ENCODE data around the gene HMGN1. TPM values are rescaled to one million over a fixed set of nuclear protein-coding genes. Genes with fewer than 3 reads are reported as not detected.

Gene HMGN1
- total RNA-seq, 2 experiments from 2014 or later = 432 to 501 TPM

DNA sequence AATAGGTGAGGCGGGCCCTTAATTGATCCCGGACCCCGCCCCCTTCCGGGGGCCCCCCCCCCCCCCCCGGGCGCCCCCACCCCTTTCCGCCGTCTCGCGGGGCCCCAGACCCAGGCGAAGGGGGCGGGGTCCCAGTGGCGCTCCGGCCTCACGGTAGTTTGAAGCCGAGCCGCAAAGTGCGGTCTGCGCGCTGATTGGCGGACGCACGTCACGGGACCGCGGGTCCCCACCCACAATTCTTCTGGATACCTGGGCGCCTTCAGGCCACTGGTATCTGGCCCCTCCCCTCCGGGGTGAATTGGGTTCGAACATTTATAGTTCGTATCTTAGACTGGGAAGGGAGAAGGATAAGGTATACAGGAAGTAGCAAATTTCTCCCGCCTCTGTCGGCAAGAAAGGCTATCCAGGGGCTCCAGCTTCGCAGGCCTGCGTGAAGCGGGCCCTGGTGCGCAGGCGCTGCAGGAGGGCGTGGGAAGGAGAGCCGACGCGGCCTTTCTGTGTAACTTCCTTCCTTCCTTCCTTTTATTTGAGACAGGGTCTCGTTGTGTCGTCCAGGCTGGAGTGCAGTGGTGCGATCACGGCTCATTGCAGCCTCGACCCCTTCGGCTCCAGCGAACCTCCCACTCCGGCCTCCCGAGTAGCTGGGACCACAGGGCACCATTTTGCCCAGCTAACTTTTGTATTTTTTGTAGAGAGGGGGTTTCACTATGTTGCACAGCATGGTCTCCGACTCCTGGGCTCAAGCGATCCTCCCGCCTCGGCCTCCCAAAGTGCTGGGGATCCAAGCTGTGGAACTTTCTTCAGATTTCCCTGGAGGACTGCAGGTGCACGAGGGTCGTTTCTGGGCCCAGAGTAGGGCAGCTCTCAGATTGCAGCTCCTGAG is 564 bp upstream of the HMGN1 start:
- Mint-ChIP-seq H3K9me3 (no peaks in the 10 kb centered on the region), H3K4me3 (peak overlapping the region; percentile 99), H3K36me3 (peaks cover 31% of the 10 kb centered on the region), H3K27me3 (no peaks in the 10 kb centered on the region), H3K4me1 (peaks cover 31% of the 10 kb centered on the region), H3K27ac (peak overlapping the region; percentile 99)
- peak; percentile 98 for DNase-seq

- Mint-ChIP-seq H3K4me1 (peaks cover 33% of the 10 kb centered on the region), H3K36me3 (peaks cover 41% of the 10 kb centered on the region), H3K27ac (peak overlapping the region; percentile 93), H3K4me3 (peak overlapping the region; percentile 88), H3K9me3 (no peaks in the 10 kb centered on the region), H3K27me3 (no peaks in the 10 kb centered on the region)
- no peak for DNase-seq
Measured at GRCh38 chr21:39348040-39348354, 891 bp downstream of the HMGN1 start.

DNA sequence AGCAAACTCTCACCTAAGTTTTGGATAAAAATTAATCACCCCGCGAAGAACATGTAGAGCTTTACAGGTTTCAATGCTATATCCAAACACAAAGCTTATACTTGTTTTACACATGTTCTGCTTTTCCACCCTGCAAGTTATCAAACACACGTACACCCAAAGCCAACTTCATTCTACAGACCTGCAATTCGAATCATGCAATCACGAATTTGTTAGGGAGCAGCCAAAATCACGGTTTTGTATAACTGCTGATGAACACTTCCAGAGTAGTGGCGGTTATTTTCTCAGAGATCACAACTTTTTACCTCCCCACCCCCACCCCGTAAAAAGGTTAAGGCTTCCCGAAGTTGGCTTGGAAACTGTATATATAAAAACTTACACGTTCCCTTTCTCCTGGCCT is 1.4 kb downstream of the HMGN1 start:
- DNase-seq = no peak
- peaks cover 33% of the 10 kb centered on the region for H3K4me1 Mint-ChIP-seq
- no peaks in the 10 kb centered on the region for H3K9me3 Mint-ChIP-seq
- peak overlapping the region; percentile 88 for H3K4me3 Mint-ChIP-seq
- H3K36me3 Mint-ChIP-seq = peaks cover 42% of the 10 kb centered on the region
- no peaks in the 10 kb centered on the region for H3K27me3 Mint-ChIP-seq
- peak overlapping the region; percentile 93 for H3K27ac Mint-ChIP-seq

DNA sequence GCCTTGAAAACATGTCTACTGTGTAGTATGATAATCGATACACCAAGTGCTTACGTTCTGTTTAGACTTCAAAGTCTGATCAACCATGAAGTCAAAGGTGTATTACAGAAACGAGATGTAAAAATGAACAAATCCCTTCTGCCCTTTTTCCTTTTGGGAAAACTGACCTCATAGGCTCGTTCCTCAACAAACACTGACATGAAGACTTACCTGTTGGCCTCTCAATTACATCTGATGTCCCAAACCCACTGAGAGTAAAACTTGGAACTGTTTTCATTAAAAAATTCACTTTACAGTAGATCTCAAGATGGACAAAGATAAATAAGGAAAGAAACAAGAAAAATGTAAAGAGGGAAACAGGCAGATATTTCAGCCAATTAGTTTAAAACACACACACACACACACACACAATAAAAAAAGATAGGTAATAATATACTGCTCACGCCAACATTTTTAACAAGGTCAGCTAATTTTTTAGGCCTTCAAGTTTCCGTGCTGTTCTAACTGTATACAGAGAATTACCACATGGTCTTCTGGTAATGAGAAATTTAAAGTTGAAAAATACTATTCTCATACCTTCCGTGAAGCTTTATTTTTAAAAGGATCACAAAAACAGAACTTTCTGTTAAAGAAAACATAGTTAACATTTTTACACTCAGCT is 2.1 kb downstream of the HMGN1 start:
- Mint-ChIP-seq H3K27ac (peak overlapping the region; percentile 10), H3K4me1 (peaks cover 33% of the 10 kb centered on the region), H3K9me3 (no peaks in the 10 kb centered on the region), H3K36me3 (peaks cover 48% of the 10 kb centered on the region), H3K4me3 (peak overlapping the region; percentile 72), H3K27me3 (no peaks in the 10 kb centered on the region)
- DNase-seq = no peak

DNA sequence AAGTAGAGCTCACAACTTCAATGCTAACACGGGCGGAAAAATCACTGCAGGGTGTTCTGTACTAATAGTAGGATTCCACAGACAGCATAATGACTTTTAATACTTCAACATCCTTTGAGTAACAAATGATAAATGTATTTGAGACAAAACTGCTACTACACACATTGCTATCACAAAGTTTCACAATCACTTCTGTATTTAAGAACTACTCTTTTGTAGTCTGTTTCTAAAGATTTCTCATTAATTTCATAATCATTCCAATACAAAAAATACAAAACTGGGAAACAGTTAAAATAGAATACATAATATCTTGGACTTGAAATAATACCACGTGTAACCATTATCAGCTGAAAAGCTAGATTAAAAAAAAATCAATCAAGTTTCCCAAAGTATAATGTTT is 2.7 kb downstream of the HMGN1 start:
- Mint-ChIP-seq H3K27me3 (no peaks in the 10 kb centered on the region), H3K27ac (peak overlapping the region; percentile 9), H3K4me3 (peak overlapping the region; percentile 72), H3K4me1 (peaks cover 33% of the 10 kb centered on the region), H3K9me3 (no peaks in the 10 kb centered on the region), H3K36me3 (peaks cover 54% of the 10 kb centered on the region)
- no peak for DNase-seq

DNA sequence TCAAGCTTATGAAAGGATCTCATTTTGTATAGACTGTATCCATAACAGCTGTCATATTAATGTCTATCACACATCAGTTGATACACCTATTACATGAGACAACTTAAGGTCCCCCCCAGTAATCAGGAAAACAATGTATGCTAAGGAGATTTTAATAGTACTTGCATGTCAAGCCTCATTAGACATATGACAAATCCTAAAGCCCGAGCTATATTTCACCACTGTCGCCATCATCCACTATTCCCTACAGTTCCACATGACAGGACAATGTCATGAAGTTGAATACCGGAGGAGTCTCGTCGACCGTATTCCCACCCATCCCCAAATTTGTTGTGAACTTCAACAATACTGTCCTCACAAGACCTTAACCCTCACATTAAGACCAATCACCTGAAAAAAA is 3.4 kb downstream of the HMGN1 start:
- H3K27me3 Mint-ChIP-seq = no peaks in the 10 kb centered on the region
- no peaks in the 10 kb centered on the region for H3K9me3 Mint-ChIP-seq
- H3K4me1 Mint-ChIP-seq = peaks cover 32% of the 10 kb centered on the region
- peaks cover 56% of the 10 kb centered on the region for H3K36me3 Mint-ChIP-seq
- peak overlapping the region; percentile 72 for H3K4me3 Mint-ChIP-seq
- H3K27ac Mint-ChIP-seq = peak overlapping the region; percentile 9
- no peak for DNase-seq

DNA sequence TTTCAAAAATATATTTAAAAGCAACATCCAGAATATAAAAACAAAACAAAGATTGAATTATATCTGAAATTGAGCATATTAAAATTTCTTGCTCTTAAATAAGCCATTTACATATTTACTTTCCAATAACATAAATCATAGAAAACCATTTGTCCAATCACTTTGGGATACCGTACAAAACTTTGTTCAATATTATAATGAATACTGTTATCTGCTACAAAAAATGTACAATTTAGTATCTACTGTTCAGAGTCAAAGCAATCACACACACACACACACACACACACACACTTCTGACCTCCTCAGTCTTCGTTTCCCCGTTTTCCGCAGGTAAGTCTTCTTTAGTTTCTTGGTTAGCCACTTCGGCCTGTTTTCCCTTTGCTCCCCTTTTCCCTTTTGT is 4.0 kb downstream of the HMGN1 start:
- Mint-ChIP-seq H3K4me3 (no peak overlapping the region), H3K36me3 (peaks cover 53% of the 10 kb centered on the region), H3K27ac (peak overlapping the region; percentile 57), H3K9me3 (no peaks in the 10 kb centered on the region), H3K4me1 (peaks cover 29% of the 10 kb centered on the region), H3K27me3 (no peaks in the 10 kb centered on the region)
- DNase-seq = no peak

GRCh38 chr21:39341249-39341923 is 7.5 kb downstream of the HMGN1 start:
- Mint-ChIP-seq H3K27ac (no peak overlapping the region), H3K9me3 (no peaks in the 10 kb centered on the region)

DNA sequence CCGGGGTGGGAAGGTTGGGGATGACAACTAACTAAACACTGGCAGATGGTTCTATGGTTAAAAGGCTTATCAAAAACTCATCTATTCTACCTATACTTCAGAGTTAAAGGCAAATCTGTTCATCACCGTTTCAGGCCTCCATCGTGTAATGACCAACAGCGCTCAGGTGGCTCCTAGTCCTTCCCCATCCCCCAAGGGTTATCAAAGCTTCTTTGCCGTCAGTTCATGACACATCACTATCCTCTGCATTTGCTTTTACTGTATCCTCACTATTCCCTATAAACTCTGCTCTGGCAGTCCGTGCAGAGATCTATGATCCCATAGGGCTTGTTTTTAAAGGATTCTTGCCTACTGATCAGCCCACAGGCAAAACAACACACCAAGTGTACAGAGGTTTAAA is 8.2 kb downstream of the HMGN1 start:
- Mint-ChIP-seq H3K27ac (no peak overlapping the region), H3K9me3 (no peaks in the 10 kb centered on the region), H3K4me1 (peaks cover 12% of the 10 kb centered on the region), H3K27me3 (no peaks in the 10 kb centered on the region), H3K36me3 (peaks cover 35% of the 10 kb centered on the region), H3K4me3 (no peak overlapping the region)
- no peak for DNase-seq

More at GRCh38 chr21:39341249-39341923, 7.5 kb downstream of the HMGN1 start:
- Mint-ChIP-seq H3K27me3 (no peaks in the 10 kb centered on the region), H3K4me3 (no peak overlapping the region), H3K4me1 (peaks cover 19% of the 10 kb centered on the region), H3K36me3 (peaks cover 41% of the 10 kb centered on the region)
- no peak for DNase-seq

- Mint-ChIP-seq H3K4me3 (no peak overlapping the region), H3K36me3 (peaks cover 25% of the 10 kb centered on the region), H3K4me1 (peaks cover 2% of the 10 kb centered on the region), H3K9me3 (no peaks in the 10 kb centered on the region), H3K27me3 (no peaks in the 10 kb centered on the region), H3K27ac (no peak overlapping the region)
- DNase-seq = no peak
Measured at GRCh38 chr21:39339231-39339630, 9.7 kb downstream of the HMGN1 start.

DNA sequence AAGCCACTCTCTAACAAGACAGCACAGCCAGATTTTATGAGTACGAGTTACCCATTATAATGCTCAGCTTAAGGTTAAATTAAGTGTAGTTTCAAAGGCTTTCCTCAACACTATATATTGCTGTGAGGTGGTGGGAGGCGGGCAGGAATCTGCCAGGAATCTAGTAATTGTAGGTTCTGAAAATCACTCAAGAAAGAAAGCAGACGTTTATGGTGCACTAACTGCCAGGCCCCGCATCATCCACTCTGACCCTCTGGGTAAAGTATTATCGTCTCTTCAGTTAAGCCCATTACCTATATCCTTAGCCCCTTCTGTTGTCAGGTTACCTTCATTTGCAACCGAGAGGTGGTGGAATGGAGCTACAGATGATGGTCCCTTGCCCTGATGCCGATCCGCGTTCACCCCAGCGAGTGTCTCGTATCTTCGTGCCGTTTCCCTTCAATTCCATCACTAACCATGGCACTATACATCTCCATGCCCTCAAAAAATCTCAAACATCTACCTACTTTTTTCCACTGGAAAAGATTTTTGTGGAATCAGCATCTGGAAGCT is 12.4 kb downstream of the HMGN1 start:
- H3K4me1 Mint-ChIP-seq = no peaks in the 10 kb centered on the region
- H3K4me3 Mint-ChIP-seq = no peak overlapping the region
- H3K9me3 Mint-ChIP-seq = no peaks in the 10 kb centered on the region
- H3K27me3 Mint-ChIP-seq = no peaks in the 10 kb centered on the region
- no peak overlapping the region for H3K27ac Mint-ChIP-seq
- no peak for DNase-seq
- peaks cover 6% of the 10 kb centered on the region for H3K36me3 Mint-ChIP-seq

DNA sequence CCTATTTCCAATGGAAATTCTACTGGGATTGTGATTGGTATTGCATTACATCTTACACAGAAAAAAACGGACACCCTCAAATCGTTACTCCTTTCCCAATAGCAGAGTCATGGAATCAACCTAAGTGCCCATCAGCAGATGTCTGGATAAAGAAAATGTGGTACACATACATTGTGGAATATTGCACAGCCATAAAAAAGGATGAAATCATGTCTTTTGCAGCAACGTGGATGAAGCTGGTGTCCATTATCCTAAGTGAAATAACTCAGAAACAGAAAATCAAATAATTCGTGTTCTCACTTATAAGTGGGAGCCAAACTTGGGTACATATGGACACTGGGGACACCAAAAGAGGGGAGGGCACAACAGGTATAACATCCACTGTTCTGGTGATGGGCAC is 14.3 kb downstream of the HMGN1 start:
- no peaks in the 10 kb centered on the region for H3K36me3 Mint-ChIP-seq
- H3K27me3 Mint-ChIP-seq = no peaks in the 10 kb centered on the region
- H3K4me3 Mint-ChIP-seq = no peak overlapping the region
- DNase-seq = no peak
- no peaks in the 10 kb centered on the region for H3K9me3 Mint-ChIP-seq
- H3K4me1 Mint-ChIP-seq = no peaks in the 10 kb centered on the region
- H3K27ac Mint-ChIP-seq = no peak overlapping the region

GRCh38 chr21:39332175-39332574 is 16.7 kb downstream of the HMGN1 start:
- DNase-seq = no peak
- H3K4me3 Mint-ChIP-seq = no peak overlapping the region
- H3K9me3 Mint-ChIP-seq = no peaks in the 10 kb centered on the region
- no peaks in the 10 kb centered on the region for H3K36me3 Mint-ChIP-seq
- H3K27me3 Mint-ChIP-seq = no peaks in the 10 kb centered on the region
- no peak overlapping the region for H3K27ac Mint-ChIP-seq
- no peaks in the 10 kb centered on the region for H3K4me1 Mint-ChIP-seq

- Mint-ChIP-seq H3K36me3 (no peaks in the 10 kb centered on the region), H3K9me3 (no peaks in the 10 kb centered on the region), H3K4me3 (no peak overlapping the region), H3K27me3 (no peaks in the 10 kb centered on the region), H3K27ac (no peak overlapping the region), H3K4me1 (no peaks in the 10 kb centered on the region)
- DNase-seq = no peak
Measured at GRCh38 chr21:39330001-39330400, 18.9 kb downstream of the HMGN1 start.

DNA sequence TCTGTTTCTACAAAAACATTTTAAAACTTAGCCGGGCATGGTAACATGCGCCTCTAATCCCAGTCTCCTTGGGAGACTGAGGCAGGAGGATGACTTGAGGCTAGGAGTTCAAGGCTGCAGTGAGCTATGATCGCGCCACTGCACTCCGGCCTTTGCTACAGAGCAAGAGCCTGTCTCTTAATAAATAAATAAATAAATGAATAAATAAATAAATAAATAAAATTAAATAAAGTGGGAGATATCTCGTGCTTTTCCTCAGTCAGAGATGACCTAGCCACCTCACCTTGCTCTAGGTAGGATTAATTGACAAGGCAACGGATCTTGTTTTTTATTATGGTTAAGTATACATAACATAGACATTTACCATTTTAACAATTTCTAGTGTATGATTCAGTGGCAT is 21.2 kb downstream of the HMGN1 start:
- Mint-ChIP-seq H3K27ac (no peak overlapping the region), H3K9me3 (no peaks in the 10 kb centered on the region), H3K36me3 (no peaks in the 10 kb centered on the region), H3K4me3 (no peak overlapping the region), H3K27me3 (no peaks in the 10 kb centered on the region), H3K4me1 (no peaks in the 10 kb centered on the region)
- no peak for DNase-seq
